Measurements from ENCODE around the gene DTX4.

The DTX4 gene

DNA sequence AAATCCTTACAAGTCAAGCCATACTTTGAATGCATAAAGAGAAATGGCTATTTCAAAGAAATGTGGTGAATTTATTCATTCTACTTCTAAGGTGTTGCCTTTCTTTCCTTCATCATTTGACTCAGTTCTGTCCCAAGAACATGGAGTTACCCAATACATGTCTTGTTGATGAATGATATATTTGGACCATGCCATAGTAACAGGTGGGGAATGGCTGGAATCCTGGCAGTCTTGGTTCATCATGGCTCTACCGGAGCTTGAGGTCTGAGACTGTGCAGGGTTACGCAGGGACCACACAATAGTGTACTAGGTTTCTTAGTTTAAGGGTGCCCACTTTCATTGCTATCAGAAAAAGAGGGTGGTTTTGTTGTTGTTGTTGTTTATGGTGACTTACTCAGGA, 81.1 kb downstream of the DTX4 start:
- H3K27ac Mint-ChIP-seq, result no peak overlapping the region
- no peaks in the 10 kb centered on the region for H3K27me3 Mint-ChIP-seq
- H3K4me1 Mint-ChIP-seq (ENCODE audit: low read depth), result peaks cover 6% of the 10 kb centered on the region
- H3K4me3 Mint-ChIP-seq, result no peak overlapping the region
- no peaks in the 10 kb centered on the region for H3K9me3 Mint-ChIP-seq (ENCODE audit: low read depth)
- H3K36me3 Mint-ChIP-seq, result no peaks in the 10 kb centered on the region

DNA sequence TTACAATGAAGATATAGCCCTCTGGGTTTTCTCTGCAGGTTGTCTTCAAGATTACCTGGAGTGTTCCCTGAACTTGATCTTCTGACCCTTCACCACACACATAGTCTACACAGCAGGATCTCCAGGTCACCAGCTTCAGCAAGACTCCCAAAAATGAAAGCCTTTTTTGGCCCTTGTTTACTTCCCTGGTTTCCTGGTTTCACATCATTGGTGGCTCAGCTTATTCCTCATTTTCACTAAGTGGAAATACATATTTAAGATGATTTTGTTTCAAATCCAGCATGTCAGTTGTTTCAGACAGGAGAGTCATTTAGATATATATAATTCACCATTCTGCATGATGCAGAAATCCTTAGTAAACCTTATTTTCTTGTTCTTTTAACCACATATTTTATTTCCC, 82.4 kb downstream of the DTX4 start:
- no peak overlapping the region for H3K4me3 Mint-ChIP-seq
- H3K27me3 Mint-ChIP-seq, result no peaks in the 10 kb centered on the region
- H3K27ac Mint-ChIP-seq, result no peak overlapping the region
- H3K9me3 Mint-ChIP-seq (ENCODE audit: low read depth), result no peaks in the 10 kb centered on the region
- H3K36me3 Mint-ChIP-seq, result no peaks in the 10 kb centered on the region
- H3K4me1 Mint-ChIP-seq (ENCODE audit: low read depth), result no peaks in the 10 kb centered on the region

DNA sequence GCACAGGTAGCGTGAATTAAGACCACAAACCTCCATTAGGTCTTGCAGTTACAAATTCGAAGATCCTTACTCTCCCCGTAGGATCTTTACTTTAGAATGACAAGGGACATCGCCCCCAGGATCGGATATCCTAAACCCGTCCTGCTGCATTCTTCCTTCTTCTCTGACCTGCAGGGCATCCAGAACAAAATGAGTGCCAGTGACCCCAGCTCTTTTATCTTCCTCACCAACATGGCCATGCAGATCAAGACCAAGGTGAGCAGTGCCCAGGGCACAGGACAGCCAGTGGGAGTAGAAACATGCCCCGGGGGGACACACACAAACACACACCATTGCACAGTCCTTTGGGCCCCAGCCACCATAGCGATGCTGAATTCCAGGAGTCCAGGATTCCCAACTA, 83.3 kb downstream of the DTX4 start:
- Mint-ChIP-seq H3K27ac (no peak overlapping the region), H3K27me3 (no peaks in the 10 kb centered on the region), H3K9me3 (ENCODE audit: low read depth) (no peaks in the 10 kb centered on the region), H3K4me1 (ENCODE audit: low read depth) (no peaks in the 10 kb centered on the region), H3K4me3 (no peak overlapping the region), H3K36me3 (no peaks in the 10 kb centered on the region)
